ENCODE results near the gene ATP5F1C.
"Not testable (repeated sequence)": the region's sequence is repeated elsewhere in the genome, so short reads cannot be mapped to it uniquely, and the experiment has no call there.

ATP5F1C gene

GRCh38 chr10:7787857-7788638 is at the start of gene ATP5F1C, which contains the start of gene KIN:
Gene ATP5F1C, plus strand, starts transcription at chr10:7788177. Its CDS starts 31 bp downstream, at chr10:7788208.
Gene KIN, minus strand, starts transcription at chr10:7787993. Its CDS starts 60 bp downstream, at chr10:7787933.
- peak within 1 kb of the TSS; percentile 95 for H3K4me3 ChIP-seq (replicated peaks; ENCODE audit: low read depth, low read length)
- TF ChIP-seq CTCF (IDR thresholded peaks at IDR 0.05; ENCODE audit: low read depth, low read length, missing control alignments): no peak
- peak; percentile 88 for DNase-seq (ENCODE audit: extremely low read depth, low read depth)

GRCh38 chr10:7738536-7739407 is 49.2 kb upstream of the ATP5F1C start:
- no peak overlapping the region for H3K4me3 ChIP-seq (replicated peaks; ENCODE audit: low read depth, low read length)
- no peak for DNase-seq (ENCODE audit: extremely low read depth, low read depth)
- TF ChIP-seq CTCF (IDR thresholded peaks at IDR 0.05; ENCODE audit: low read depth, low read length, missing control alignments): no peak

GRCh38 chr10:7744307-7744706 is 43.7 kb upstream of the ATP5F1C start:
- no peak for DNase-seq (ENCODE audit: extremely low read depth, low read depth)
- no peak for TF ChIP-seq CTCF (IDR thresholded peaks at IDR 0.05; ENCODE audit: low read depth, low read length, missing control alignments)
- H3K4me3 ChIP-seq (replicated peaks; ENCODE audit: low read depth, low read length): no peak overlapping the region

- not testable (repeated sequence) for H3K4me3 ChIP-seq (replicated peaks; ENCODE audit: low read depth, low read length); DNase-seq (ENCODE audit: extremely low read depth, low read depth)
Measured at GRCh38 chr10:7748637-7749036, 39.3 kb upstream of the ATP5F1C start.

GRCh38 chr10:7750222-7750621 is 37.8 kb upstream of the ATP5F1C start:
- TF ChIP-seq CTCF (IDR thresholded peaks at IDR 0.05; ENCODE audit: low read depth, low read length, missing control alignments): no peak
- H3K4me3 ChIP-seq (replicated peaks; ENCODE audit: low read depth, low read length): no peak overlapping the region
- DNase-seq (ENCODE audit: extremely low read depth, low read depth): no peak

GRCh38 chr10:7752251-7752650 is 35.7 kb upstream of the ATP5F1C start:
- no peak overlapping the region for H3K4me3 ChIP-seq (replicated peaks; ENCODE audit: low read depth, low read length)
- no peak for TF ChIP-seq CTCF (IDR thresholded peaks at IDR 0.05; ENCODE audit: low read depth, low read length, missing control alignments)
- no peak for DNase-seq (ENCODE audit: extremely low read depth, low read depth)

- no peak for TF ChIP-seq CTCF (IDR thresholded peaks at IDR 0.05; ENCODE audit: low read depth, low read length, missing control alignments)
- no peak for DNase-seq (ENCODE audit: extremely low read depth, low read depth)
- no peak overlapping the region for H3K4me3 ChIP-seq (replicated peaks; ENCODE audit: low read depth, low read length)
Measured at GRCh38 chr10:7755103-7755502, 32.9 kb upstream of the ATP5F1C start.

All from HFF-Myc (cell line).